HG03342 (cell line): ENCODE data around the gene OR1S1.
"Not testable (repeated sequence)": the region's sequence is repeated elsewhere in the genome, so short reads cannot be mapped to it uniquely, and the experiment has no call there.

Experiments
- ATAC-seq: cut with Tn5 transposase; IDR thresholded peaks from one replicate; pipeline ENCODE4 v1.9.1; 2021; ENCODE audit warnings: mild to moderate bottlenecking, moderate library complexity; ENCODE audit not compliant: unreplicated experiment

Gene OR1S1

DNA sequence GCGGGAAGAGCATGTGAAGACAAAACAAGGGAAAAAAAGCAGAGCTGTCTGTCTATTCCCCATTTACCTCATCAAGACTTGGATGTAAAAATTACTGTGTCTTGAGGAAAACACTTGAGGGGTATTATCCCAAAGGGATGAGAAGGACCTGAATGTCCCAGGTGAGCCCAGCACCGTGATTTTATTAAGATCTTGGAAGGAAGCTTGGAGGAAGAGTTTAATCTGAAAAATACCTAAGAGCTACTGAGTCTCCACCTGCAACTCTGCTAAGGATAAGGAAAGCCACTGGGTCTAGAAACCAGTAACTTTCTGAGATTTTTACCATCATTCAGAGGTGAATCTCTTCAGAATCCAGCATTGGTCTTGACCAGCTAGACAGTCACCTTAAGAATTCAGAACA lies at the start of gene OR1S1:
Gene OR1S1, plus strand, starts transcription at position 301 of the 400 bp plus-strand sequence.
- ATAC-seq = not testable (repeated sequence)

DNA sequence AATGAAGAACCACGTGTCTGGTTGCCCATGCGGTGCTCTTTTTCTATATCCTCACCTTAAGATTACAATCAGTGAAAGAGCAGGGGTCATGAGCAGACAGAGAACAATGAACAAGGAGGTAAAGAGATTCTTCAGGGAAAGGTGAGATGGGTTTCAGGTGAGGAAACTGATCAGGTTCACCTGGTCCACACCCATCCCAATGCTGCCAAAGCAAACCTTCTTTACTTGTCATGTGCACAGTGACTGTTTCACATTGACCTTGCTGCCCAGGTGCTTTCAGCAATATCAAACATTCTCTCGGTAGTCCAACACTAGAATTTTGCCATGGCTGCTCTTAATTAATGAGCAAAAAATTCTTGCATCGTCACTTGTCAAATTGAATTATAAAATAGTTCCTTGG lies 48.1 kb upstream of the OR1S1 start:
- no peak for ATAC-seq

DNA sequence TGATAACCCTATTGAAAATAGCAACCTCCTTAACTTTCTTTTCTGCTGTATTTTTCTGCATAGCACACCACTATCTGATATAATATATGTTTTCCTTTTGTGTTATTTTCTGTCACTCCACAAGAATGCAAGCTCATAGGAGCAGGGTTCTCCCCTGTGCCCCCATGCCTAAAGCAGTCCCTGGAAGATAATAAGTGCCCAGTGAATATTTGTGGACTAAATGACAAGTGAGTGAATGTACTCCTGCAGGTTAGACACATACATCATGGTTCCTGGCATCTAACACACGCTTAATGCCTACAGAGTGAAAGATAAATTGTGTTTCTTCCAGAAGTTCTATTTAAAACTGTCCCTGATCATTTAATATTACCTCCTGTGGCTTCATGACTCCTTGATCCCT lies 47.5 kb upstream of the OR1S1 start:
- no peak for ATAC-seq

DNA sequence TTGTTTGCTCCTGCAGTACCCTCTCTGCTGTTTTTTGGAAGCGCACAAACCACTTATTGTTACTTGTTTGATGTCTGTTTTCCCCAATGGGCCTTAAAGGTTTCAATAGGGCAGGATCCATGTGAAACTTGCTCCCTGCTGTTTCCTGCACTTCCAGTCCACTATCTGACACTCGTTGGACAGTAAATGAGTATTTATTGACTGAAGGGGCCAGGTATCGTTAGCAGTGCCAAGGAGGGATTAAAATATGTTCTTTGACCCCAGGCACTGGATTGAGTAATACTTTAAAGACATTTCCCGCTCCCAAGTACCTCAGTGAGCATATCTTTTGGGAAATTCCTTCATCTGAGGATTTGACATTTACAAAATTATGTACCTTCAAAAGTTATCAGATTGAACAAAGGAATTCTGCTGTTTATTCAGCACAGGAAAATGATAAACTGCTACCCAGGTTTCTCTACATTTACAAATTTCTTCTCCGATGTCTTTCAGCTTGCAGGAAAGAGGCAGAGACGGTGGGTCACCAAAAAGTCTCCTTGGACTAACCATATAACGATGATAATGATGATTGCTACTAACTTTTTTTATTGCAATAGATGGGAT lies 46.9 kb upstream of the OR1S1 start:
- ATAC-seq = no peak

DNA sequence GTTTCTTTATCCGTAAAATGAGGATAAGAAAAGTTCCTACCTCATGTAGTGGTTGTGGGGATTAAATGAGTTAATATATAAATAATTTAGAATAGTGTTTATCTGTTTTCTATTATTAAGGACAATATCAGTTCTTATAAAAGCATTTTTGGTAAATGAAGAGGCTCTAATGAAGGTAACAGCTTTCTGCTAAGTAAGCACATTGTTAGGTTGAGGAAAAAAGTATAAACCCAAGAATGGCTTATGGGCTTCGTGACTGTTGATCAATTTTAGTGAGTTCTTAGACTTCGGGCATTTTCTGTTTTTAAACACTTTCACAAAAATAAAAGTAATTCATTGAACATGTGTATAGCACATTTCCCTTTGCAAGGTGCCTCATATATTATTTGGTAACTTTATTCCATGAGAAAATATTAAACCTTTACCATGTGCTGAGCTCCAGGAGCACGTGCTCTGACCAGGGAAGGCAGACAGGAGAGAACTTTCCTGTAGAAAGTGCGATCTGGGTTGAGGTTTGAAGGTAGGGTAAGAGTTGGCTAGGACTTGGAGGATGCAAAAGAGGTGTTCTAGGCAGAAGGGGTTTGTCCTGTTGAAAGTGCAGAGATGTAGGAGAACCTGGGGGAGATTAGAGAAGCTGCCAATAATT lies 35.0 kb upstream of the OR1S1 start:
- ATAC-seq = no peak

DNA sequence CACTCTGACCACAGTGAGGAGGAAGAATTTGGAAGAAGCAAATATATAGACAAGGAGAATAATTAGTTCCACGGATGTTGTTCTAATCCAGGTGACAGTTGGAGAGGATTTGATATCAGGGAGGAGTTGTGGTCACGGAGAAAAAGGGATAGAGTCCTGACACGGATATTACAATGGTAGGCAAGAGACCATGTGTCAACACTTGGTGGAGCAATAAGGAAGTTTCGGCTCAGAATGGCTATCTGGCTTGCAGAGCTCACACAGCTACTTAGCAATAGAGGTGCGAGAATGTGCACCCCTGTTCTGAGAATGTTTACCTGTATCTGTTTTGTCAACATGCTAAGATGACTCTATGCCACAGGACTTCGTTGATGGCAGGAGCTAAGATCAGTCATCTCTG lies 34.1 kb upstream of the OR1S1 start:
- ATAC-seq = no peak

DNA sequence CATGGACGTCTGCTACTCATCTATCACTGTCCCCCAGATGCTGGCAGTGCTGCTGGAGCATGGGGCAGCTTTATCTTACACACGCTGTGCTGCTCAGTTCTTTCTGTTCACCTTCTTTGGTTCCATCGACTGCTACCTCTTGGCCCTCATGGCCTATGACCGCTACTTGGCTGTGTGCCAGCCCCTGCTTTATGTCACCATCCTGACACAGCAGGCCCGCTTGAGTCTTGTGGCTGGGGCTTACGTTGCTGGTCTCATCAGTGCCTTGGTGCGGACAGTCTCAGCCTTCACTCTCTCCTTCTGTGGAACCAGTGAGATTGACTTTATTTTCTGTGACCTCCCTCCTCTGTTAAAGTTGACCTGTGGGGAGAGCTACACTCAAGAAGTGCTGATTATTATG lies 32.9 kb upstream of the OR1S1 start:
- no peak for ATAC-seq

DNA sequence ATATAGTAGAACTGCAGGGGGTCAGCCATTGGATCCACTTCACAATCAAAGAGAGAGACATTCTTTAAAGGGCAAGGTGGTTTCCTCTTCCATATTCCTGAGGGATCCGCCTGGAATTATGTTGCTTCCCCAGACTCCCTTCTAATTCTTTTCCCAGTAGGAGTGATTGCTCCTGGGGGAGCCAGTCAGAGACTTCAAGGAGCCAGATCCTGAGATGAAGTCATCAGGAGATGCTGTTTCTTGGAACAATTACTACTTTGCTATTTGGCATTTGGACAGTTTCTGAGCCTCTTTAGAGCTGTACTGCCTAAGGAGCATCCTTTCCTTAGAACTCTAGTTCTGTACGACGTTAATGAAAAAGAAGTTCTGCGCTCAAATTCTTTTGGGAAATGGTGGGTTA lies 25.6 kb upstream of the OR1S1 start:
- ATAC-seq = no peak

DNA sequence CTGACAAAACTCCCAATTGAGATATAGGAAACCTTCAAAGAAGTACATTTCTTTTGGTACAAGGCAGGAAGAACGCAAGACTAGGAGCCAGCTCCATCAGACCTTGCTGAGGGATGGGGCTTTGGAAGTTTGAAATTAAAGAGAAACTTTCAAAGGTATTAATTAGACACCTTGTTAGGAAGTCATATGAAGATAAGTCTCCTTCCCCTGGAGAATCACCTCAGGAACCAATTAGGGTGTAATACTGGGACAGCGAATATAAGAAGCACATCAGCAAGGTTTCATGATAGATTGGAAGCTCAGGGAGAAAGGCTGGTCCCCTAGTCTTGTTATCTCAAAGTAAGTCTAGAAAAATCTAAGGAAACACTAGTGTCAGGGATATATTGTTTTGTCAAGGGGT lies 23.8 kb upstream of the OR1S1 start, which contains the start of gene OR9Q2:
Gene OR9Q2, plus strand, starts transcription at position 301 of the 400 bp plus-strand sequence. CDS start 1,421 bp downstream, outside the sequence.
- no peak for ATAC-seq

DNA sequence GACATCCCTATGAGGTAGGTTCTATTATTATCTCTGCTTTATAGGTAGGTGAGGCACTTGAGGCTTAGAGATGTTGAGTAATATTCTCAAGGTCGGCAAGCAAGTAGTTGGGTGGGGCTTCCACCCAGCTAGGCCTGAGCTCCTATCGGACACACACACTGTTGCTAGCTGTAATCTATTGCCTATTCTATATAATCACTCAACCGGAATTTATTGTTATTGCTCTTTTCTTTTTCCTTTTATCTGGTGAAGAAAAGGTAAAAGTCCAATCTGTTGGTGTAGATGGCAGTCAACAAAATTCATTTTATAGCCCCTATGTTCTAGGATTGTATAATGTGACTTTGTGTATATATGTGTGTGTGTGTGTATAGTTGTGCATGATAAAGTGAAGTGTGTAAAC lies 20.3 kb upstream of the OR1S1 start:
- ATAC-seq = no peak

DNA sequence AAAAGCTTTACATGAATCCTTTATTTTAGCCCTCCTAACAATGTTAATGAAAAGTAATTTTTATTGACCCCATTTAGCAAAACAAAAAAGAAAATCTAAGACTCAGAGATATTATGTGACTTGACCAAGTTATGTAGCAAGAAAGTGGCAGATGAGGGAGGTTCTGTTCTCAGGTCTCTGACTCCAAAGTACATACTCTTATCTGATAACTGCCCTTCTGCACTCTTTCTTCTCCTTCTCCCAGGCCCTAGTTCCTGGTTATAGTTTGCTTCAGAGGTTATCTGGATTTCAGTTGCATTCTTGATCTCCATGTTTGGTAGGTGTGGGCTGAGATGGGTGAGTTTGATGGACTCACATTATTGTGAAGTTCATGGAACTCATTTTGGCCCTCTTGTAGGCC lies 19.1 kb upstream of the OR1S1 start:
- no peak for ATAC-seq

DNA sequence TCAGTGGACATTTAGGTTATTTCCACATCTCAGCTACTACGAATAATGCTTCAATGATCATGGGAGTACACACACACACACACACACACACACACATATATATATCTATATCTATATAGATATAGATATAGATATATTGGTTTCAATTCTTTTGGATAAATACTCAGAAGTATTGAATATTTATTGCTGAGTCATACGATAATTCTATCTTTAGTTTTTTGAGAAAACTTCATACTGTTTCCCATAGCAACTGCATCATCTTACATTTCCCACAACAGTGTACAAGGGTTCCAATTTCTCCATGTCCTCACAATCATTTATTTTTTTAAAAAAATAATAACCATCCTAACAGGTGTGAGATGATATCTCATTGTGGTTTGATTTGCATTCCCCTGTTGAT lies 16.6 kb upstream of the OR1S1 start:
- no peak for ATAC-seq

DNA sequence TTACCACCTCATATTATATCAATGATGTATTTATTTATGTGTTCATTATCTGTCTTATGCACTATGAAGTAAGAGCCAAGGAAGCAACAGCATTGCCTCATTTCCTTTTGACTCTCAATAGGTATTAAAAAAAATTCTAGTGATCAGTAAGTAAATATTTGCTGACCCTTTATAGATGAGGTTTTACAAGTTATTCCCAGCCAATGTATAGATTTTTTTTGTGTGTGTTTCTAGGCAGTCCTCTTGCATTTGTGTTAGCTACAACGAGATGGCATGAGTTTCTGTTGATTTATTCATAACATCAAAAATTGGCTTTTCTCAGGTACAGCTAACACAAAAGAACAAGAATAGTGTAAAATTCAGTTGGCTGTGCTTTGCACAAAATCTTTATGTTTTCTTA lies 13.2 kb upstream of the OR1S1 start:
- no peak for ATAC-seq

DNA sequence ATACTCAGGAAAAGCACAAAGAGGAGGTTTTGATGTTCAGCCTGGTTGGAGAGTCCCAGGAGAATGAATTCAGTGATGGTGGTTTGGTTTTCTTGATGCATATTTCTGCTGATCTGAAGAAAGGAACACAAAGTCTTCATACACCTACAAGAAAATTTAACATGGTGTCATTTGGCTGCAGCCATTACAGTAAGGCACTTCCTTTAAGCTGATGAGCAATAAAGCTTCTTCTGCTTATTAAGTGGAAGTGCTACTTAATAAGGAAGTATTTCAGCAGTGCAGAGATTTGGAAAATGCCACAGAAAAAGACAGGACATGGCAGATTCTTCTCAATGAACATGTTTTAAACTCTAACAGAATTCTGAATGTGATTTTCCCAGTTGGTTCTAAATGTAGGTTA lies 8.5 kb upstream of the OR1S1 start, which contains the start of gene OR1S2:
Gene OR1S2, minus strand, starts transcription at position 101 of the 400 bp plus-strand sequence. Its CDS starts 0 bp downstream, at position 101.
- no peak for ATAC-seq

DNA sequence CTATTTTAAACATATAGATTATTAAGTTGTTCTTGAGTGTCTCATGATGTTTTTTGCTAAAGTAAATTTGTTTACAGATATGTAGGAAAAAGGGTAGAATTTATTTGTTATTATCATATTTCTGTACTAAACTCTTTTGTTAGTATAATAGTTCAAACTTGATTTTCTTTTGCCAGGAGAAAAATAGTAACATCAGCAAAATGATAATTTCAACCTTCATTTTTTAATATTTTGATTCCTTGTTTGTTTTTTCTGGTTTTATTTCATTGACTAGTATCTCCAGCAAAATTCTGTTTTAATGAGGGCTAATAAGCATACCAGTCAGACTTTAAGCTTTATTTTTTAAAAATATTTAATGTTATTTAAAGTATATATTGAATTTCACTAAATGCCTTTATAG lies 4.0 kb downstream of the OR1S1 start:
- no peak for ATAC-seq

DNA sequence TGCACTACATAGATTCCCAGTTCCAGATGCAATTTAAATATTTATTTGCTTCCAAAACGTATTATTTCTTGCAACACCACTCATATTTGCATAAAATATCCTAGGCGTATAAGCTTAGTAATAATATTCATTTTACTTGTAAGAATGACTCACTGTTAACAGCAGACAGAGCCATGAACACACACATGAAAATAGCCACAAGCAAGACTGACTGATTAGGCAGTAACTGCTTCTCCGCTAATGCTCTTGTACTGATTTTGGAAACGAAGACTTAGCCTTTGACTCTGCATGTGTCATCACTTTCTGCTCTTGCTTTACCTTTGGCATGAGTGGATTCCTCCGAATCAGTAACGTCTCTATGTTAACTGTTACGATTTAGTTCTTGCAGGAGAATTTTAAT lies 10.2 kb downstream of the OR1S1 start:
- no peak for ATAC-seq

DNA sequence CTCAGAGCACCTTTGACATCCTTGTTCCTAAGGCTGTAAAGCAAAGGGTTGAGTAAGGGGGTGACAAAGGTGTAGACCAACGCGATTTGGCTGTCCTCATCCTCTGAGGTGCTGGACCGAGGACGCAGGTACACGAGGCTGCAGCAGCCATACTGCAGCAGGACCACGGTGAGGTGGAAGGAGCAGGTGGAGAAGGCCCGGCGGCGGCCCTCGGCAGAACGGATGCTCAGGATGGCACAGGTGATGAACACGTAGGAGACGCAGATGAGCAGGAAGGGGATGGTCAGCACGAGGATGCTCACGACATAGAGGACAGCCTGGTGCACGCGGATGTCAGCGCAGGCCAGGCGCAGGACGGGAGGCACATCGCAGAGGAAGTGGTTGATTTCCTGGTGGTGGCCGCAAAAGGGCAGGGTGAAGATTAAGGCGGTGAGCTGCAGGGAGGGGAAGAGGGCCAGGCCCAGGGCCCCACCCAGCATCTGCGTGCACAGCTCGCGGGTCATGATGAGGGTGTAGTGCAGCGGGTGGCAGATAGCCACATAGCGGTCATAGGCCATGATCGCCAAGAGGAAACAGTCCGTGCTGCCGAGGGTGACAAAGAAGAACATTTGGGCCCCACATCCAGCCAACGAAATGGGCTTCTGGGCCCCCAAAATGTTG lies 15.6 kb downstream of the OR1S1 start:
- no peak for ATAC-seq

DNA sequence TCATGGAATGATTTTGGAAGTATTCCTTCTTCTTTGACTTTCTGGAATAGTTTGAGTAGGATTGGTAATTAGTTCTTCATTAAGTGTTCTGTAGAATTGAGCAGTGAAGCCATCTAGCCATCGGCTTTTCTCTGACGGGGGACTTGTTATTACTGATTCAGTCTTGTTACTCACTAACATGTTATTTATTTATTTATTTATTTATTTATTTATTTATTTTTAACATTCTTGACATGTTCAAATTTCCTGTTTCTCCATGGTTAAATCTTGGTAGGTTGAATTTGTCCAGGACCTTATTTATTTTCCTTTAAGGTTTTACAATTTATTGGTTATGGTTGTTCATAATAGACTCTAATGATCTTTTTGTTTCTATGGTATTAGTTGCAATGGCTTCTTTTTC lies 31.4 kb downstream of the OR1S1 start:
- ATAC-seq = no peak

DNA sequence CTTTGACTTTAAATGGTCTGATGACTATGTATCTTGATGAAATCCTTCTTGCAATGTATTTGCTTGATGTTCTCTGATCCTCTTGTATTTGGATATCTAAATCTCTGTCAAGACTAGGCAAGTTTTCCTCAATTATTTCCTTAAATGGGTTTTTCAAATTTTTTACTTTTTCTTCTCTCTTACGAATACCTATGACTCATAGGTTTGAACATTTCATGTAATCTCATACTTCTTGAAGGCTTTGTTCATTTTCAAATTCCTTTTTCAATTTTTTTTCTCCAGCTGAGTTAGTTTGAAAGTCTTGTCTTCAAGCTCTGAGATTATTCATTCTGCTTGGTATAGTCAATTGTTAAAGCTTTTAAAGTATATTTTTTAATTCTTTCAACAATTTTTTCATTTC lies 42.4 kb downstream of the OR1S1 start:
- ATAC-seq = no peak

DNA sequence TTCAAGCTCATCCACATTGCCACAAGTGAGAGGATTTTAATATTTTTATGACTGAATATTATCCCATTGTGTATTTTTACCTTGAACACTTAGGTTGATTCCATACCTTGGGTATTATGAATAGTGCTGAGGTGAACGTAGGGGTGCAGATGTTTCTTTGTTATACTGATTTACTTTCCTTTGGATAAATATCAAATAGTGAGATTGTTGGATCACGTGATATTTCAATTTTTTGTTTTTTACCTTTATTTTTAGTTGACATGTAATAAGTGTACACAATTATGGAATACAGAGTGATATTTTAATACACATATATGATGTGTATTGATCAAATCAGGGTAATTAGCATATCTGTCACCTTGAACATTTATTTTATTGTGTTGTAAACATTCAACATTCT lies 47.5 kb downstream of the OR1S1 start:
- ATAC-seq = no peak
